HG03378 (cell line): ENCODE data around the gene CTNNA1.

ENCODE experiments used
- ATAC-seq: cut with Tn5 transposase; IDR thresholded peaks from one replicate; pipeline ENCODE4 v1.9.1; 2021; ENCODE audit warnings: mild to moderate bottlenecking, moderate library complexity; ENCODE audit not compliant: unreplicated experiment

Gene CTNNA1

GRCh38 chr5:138961221-138961620 lies 208.0 kb downstream of the CTNNA1 start:
- ATAC-seq: no peak

- no peak for ATAC-seq
These were observed 208.5 kb downstream of the CTNNA1 start for GRCh38 chr5:138961729-138962128.

GRCh38 chr5:138962614-138963370 lies 209.6 kb downstream of the CTNNA1 start:
- ATAC-seq: no peak

DNA sequence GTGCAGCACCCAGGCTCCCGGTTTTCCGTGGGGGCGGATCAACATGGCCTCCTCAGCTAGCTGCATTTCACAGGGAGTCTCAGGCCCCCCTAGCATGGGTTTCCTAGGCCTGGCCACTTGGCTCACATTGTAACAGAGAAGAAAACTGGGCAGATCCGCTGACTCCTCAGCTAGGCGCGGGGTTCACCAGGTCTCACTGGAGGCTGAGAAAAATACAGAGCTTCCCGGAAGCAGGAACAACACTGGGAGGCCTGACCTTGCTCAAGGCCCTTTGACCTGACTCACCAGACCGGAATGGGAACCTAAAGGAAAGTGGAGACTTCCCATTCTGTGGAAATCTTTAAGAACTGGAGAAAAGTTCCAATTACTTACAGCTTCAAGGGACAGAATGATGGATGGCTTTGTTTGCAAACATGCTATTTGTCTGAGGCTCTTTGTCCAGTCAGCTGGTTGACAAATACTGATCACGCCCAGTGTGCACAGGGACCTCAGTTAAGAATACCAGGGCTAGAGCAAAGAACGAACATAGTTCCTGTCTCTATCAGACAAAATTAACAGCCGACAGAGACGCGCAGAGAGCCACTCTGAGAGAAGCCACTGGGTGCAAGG lies 210.6 kb downstream of the CTNNA1 start:
- ATAC-seq: no peak

GRCh38 chr5:138964647-138965201 lies 211.5 kb downstream of the CTNNA1 start:
- ATAC-seq: no peak

DNA sequence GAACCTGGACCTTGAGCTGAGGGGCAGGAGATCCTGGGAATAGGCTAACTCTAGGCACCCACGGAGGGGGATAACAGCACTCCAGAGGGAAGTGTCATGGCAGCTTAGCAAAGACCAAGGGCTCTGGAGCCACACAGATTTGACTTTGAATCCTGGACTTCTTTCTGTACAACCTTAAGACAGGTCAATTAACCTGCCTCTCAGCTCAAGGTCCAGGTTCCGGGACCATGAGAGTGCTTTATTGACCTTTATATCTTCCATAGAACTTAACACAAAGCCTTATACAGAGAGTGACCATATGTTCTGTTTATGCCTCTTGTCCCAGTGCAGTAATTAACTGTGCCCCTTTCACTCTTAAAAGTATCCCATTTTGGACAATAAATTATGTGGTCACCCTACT lies 212.4 kb downstream of the CTNNA1 start:
- no peak for ATAC-seq

DNA sequence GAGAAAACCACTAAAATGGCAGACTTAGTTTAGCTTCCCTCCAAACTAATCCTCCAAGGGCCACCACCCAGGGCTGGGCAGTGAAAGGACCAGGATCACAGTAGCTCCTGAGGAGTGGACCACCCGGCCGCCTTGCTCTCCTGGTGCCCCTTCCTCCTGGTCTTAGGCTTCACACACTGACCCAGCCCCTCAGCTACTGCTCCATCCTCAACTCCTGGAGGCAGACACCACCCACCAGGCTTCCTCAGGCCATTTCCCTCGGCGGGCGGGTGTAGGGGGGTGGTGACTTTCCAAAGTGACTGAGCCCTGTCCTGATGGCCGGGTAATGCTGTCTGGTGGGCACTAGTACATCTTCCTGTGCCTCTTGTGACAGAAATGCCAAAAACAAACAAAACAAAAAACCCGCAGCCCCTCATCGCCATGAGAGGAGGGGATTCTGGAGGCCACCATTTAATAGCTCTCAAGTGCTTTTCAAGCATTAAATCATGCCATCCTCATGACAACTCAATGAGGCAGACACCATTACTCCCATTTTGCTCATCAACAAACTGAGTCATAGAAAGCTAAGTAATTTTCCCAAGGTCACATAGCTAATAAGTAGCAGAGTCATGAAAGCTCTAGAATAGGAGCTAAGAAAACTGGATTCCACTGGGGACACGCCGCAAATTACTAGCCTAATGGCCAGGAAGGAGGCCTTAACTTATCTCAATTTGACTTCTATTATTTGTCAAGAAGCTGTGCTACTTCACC lies 213.2 kb downstream of the CTNNA1 start:
- no peak for ATAC-seq

GRCh38 chr5:138967791-138968448 lies 214.7 kb downstream of the CTNNA1 start:
- ATAC-seq: no peak

GRCh38 chr5:138968601-138969000 lies 215.4 kb downstream of the CTNNA1 start:
- ATAC-seq: no peak

DNA sequence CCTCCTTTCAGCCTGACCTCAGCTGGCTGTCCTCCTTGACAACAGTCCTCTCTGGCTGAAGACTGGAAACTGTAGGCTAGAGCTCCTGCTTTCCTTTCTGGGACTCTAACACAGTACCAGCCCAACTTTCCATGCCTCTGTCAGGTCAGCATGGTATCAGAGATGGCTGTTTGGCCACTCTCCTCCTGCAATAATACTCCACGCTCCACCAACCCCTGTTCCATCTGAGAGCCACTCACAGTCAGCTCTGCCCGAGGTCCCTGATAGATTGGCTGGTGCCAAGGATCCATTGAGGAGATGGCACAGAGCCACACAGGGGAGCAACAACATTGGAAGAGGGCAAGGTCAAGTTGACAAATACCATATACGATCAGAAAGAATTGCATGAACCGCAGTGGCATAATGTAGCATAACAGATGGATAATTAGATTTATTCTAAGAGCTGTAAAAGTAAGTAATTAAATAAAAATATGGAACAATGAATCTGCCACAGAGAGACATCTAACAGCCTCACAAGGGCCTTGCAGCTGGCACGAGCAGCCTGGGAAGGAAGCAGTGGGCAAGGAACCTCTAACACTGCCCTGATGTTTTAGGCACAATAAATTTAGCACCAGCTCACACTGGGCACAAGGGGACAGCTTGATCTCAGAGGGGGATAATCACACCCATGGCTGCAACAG lies 216.2 kb downstream of the CTNNA1 start:
- ATAC-seq: no peak

- no peak for ATAC-seq
These were observed 219.0 kb downstream of the CTNNA1 start for GRCh38 chr5:138972230-138972629.

- no peak for ATAC-seq
These were observed 219.6 kb downstream of the CTNNA1 start for GRCh38 chr5:138972836-138973235.

GRCh38 chr5:138974227-138975063 lies 221.2 kb downstream of the CTNNA1 start:
- ATAC-seq: no peak

- no peak for ATAC-seq
These were observed 222.0 kb downstream of the CTNNA1 start for GRCh38 chr5:138975098-138975847.

GRCh38 chr5:138978080-138978479 lies 224.9 kb downstream of the CTNNA1 start:
- no peak for ATAC-seq

GRCh38 chr5:138978581-138978980 lies 225.4 kb downstream of the CTNNA1 start:
- ATAC-seq: no peak

- ATAC-seq: no peak
These were observed 226.6 kb downstream of the CTNNA1 start for GRCh38 chr5:138979684-138980280.

GRCh38 chr5:138980441-138980840 lies 227.2 kb downstream of the CTNNA1 start:
- ATAC-seq: no peak

- ATAC-seq: no peak
These were observed 227.9 kb downstream of the CTNNA1 start for GRCh38 chr5:138981131-138981530.
